GM19438 (cell line): Measurements from ENCODE around the gene ARL5A.
"Not testable (repeated sequence)": the region's sequence is repeated elsewhere in the genome, so short reads cannot be mapped to it uniquely, and the experiment has no call there.

Experiments used
- ATAC-seq: cut with Tn5 transposase; IDR thresholded peaks from one replicate; pipeline ENCODE4 v1.9.1; 2021; ENCODE audit warnings: low read depth; ENCODE audit not compliant: unreplicated experiment

Gene ARL5A

DNA sequence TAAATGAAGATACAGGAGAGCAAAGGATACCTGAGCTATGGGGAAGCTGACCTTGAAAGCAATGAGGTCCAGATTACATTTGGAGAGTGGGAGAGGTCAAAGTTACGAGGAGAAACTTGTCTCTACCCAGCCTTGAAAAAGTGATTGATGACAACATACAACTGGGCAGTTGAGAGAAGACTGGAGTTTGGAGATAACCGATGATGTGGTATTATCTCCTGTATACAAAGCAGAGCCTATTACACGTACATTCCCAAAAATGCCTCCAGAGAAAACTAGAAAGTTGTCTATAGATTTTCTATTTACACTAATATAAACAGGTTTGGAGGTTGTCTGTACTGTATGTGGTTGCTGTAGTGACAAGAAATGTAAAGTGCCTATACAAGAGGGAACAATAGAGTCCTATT is 28.3 kb downstream of the ARL5A start:
- ATAC-seq = no peak

DNA sequence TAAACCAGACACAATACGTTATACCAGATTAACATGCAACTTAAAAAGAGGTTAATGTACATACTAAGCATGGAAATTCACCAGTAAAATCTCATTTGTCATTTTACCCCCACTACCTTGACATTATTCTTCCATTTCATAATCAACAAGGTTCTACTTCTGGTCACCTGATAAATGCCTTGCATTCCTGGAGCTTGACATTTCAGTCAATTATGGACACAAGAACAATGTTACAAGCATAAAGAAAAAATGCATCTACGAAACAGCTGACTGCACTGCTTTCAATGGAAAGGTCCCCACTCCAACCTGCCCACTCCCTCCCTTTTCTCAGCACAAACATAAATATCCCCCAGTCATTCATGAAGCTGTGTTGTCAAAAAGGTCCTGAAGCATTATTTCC is 31.4 kb downstream of the ARL5A start:
- ATAC-seq = no peak

DNA sequence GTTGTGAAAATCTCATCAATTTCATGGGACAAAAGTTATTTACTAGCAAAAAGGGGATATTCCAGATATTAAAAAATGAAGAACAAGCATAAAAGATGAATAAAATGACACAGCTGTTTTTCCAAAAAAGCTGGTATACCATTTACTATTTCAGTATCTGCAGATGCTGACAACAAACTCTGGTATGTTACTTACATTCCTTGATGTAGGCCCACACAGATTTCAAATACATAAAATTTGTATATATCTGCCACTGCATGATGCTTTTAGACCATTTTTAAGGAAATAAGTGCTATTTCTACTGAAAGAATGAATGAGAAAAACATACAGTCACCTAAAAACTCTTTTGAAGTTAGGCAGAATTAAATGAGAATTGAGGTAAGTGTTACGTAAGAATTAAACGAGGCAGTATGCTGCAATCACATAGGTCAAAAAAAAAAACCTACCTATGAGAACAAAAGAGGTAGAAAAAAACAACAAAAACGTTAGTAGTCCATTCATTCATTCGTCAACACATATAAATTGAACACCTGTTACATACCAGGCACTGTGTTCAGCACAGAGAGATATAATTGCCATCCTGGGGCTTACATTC is 32.5 kb downstream of the ARL5A start:
- no peak for ATAC-seq

DNA sequence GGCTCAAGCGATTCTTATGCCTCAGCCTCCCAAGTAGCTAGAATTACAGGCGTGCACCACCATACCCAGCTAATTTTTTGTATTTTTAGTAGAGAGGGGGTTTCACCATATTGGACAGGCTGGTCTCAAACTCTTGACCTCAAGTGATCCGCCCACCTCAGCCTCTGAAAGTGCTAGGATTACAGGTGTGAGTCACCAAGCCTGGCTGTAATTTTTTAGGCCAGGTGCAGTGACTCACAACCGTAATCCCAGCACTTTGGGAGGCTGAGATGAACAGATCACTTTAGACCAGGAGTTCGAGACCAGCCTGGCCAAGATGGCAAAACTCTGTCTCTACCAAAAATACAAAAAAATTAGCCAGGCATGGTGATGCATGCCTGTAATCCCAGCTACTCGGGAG is 33.8 kb downstream of the ARL5A start:
- not testable (repeated sequence) for ATAC-seq

DNA sequence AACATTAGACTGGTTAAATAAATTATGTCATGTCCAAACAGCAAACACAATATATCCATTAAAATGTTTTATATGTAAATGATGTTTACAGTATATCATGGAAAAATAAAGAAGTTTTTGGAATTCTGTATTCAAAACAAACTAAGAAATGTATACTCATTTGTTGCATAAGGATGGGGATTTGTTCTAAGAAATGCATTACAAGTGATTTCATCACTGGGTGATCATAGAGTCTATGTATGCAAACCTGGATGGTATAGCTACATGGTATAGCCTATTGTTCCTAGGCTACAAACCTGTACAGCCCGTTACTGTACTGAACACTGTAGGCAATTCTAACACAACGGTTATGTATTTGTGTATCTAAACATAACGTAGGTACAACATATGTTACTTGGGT is 35.1 kb downstream of the ARL5A start:
- no peak for ATAC-seq

DNA sequence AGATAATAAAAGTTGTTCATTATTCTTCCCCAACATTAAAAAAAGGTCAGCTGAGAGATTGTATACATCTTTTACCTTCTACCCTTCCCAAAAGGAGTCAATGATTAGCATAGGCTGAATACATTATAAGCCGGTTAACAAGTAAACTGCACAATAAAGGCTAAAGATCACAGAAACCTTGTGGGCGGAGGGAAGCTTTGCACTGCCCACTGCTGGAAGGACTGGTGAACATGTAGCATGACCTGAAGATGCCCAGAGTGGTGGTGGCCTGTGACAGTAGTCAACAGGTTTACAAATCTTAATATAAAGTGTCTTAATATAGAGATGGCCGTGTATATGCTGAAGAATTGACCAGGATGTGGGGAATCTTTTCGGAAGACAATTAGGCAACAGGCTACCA is 35.6 kb downstream of the ARL5A start:
- no peak for ATAC-seq

DNA sequence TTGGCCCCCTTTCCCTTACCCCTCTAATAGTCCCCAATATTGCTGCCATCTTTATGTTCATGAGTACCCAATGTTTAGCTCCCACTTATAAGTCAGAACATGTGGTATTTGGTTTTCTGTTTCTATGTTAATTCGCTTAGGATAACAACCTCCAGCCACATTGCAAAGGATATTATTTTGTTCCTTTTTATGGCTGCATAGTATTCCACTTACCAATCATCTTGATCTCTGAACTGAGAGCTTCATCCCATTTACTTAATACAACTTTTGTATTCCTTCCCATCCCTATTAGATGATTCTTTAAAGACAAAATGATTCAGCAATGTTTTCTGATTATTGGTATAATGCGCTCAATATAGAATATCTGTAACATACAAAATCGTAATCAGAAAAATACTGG is 36.7 kb downstream of the ARL5A start:
- ATAC-seq = no peak

DNA sequence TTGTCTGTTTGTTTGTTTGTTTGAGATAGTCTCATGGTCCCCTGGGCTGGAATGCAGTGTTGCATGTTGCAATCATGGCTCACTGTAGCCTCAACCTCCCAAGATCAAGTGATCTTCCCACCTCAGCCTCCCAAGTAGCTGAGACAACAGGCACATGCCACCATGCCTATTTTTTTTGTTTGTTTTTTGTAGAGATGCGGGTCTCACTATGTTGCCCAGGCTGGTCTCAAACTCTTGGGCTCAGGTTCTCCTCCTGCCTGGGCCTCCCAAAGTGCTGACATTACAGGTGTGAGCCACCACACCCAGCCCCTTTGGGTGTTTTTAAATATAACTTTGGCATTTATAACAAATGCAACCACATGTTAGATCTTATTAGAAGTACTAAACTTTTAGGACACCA is 37.5 kb downstream of the ARL5A start:
- no peak for ATAC-seq

DNA sequence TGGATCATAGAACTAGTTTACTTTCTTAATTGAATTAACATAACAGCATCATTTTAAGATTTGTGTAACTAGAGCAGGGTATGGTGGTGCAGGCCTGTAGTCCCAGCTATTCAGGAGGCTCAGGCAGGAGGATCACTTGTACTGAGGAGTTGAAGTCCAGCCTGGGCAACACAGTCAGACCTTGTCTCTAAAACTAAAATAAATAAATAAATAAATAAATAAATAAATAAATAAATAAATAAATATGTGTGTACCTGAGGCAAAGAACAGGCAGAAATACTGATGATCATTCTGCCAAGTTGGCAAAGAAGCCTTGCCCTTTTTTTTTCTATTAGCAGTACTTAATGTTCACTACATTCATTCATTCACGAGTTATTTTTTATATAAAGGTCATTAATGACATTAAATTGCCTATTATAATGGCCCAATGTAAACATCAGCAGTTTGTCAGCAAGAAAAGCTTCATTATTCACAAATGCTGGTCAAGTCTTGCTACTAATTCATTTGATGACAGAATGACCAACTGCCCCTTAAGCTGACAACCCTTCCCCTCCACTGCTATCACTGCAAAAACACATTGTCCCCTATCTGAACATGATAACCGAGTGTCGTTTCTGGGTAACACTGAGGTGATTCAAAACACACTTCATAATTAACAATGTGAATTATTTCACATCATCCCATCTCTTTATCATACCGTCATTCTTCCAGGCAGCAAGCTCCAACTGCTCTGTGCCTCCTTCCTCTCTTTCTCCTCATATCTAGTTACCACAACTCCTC is 39.0 kb downstream of the ARL5A start:
- no peak for ATAC-seq

DNA sequence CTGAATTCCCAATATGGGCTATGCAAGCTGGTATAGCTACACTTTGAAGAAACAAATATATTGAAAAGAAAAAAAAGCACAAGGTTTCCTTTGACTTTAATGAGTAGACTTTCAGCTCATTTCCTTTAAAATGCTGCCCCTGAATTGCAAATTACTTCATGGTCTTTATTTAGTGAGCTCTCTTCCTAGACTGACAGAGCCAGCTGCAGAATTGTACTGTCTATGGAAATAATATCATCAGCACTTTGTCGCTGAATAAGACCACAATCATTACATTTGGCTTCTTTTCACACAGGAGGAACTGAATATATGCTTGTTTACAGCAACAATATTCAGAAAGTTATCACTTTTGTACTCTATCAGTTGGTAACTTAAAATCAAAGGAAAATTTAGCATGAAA is 41.7 kb downstream of the ARL5A start:
- ATAC-seq = no peak

DNA sequence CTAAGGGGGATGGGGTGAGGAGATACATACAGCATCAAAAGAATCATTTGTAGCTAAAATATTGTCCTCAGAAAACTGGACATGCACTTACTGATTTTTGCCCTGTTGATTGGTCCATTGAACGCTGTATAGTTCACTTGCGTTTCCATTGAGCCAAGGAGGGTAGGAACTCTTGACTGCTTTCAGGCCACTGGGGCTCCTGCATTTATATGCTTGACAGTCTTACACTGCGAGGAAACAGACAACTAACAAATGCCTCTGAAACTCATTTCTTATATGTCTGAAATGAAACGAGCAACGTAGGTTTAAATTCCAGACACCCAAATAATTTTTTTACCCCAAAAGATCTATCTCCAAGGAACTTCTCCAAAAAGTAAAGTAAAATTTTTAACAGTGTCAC is 42.1 kb downstream of the ARL5A start:
- ATAC-seq = no peak

DNA sequence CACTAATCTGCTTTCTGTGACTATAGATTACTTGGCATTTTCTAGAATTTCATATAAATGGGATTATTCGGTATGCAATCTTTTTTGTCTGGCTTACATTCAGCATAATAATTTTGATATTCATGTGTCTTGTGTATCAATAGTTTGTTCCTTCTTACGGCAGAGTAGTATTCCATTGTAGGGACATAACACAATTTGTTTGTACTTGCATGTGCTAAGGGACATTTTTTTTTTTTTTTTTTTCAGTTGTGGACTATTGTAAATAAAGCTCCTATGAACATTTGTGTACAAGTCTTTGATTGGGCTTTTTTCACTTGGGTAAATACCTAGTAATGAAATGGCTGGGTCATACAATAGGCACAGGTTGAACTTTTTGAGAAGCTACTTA is 45.1 kb downstream of the ARL5A start:
- ATAC-seq = no peak

DNA sequence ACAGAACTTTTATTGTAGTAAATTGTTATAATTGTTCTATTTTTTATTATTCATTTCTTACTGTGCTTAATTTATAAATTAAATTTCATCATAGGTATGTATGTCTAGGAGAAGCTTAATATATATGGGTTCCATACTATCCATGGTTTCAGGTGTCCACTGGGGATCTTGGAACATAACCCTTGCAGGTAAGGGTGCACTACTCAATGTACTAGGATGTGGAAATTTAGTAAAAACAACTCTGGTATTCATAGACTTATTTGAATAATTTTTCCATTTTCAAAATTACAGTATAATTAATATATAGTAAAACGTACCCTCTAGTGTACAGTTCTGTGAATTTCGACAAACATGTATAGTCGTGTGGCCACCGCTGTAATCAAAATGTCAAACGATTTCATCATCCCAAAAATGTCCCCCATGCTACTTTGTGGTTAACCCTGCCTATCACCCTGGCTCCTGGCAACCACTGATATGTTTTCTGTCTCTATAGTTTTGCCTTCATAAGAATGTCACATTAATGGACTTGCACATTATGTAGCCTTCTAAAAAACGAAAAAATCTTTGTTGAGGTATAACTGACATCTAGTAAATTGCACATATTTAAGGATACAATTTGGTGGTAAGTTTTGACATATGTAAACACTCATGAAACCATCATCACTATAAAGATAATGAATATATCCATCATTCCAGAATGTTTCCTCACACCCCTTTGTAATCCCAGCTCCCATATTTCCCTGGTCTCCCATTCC is 45.7 kb downstream of the ARL5A start:
- no peak for ATAC-seq

DNA sequence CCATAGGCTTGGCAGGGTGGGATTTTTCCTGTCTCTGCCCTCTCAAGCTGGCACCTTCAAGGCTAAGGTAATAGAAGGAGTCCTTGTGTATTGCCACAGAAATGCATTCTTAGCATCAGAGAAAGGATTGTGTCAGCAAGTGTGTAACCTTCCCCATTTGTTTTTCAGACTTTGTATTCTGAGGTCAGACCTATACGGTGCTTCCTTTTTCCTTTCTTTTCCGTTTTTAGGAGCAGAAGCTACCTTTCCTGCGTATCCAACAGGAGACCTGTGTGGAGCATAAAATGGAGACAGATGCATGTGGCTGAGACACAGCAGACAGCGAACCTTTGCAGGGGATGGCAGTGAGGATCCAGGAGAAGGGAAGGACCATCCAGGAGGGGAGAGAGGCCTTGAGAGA is 46.6 kb downstream of the ARL5A start:
- ATAC-seq = no peak

DNA sequence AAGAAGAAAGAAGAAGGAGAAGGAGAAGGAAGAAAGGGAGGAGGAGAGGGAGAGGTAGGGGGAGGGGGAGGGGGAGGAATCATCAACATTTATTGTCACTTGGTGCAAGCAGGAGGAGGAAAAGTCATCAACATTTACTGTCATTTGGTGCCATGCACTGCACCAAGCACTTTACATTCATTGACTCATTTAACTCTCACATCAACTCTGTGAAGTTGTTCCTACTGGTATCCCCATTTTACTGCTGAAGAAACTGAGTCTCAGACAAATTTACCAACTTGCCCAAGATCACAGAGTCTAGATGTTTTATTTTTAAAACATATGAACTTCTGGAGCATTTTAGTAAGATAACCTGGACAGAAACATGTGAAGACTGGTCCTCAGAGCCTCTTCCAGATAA is 47.3 kb downstream of the ARL5A start:
- ATAC-seq = no peak

DNA sequence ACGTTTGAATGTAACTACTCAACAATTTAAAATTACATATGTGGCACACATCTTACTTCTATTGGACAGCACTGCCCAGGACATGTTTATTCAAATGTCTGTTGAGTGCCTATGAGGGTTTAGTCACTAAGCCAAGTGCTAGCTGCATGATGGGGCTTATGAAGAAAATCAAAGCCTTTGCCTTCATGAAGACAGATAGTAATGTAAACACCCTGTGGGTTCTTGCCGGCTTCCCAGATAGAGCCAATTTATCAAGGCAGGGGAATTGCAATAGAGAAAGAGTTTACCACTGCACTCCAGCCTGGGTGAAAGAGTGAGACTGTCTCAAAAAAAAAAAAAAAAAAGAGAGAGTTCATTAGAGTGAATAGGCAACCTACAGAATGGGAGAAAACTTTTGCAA is 50.3 kb downstream of the ARL5A start:
- ATAC-seq = no peak

DNA sequence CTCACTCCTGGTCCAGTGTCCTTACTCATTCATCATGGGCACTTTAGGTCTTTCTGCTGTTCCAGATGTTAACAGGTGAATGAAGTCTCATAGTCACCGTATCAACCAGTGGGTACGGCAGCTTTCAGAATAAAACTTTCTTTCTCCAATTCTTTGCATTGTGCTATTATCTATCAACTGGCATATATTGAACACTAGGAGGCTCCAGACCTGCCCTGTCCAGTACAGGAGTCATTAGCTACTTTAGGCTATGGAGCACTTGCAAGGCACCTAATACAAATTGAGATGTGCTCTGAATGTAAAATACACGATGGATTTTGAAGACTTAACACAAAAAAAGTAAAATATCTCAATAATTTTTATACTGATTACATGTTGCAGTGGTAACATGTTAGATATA is 50.7 kb downstream of the ARL5A start:
- ATAC-seq = no peak

DNA sequence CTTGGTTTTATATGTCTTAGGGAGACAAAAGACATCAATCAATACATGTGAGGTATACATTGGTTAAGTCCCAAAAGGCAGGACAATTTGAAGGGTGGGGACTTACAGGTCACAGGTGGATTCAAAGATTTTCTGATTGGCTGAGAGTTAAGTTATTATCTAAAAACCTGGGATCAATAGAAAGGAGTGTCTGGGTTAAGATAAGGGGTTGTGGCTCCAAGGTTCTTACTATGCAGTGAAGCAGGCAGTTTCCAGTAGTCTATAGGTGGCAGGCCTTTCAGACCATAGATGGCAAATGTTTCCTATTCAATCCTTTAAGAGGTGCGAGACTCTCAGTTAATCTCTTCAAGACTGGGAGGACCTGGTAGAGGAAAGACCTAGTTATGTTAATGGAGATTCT is 51.9 kb downstream of the ARL5A start:
- ATAC-seq = no peak

DNA sequence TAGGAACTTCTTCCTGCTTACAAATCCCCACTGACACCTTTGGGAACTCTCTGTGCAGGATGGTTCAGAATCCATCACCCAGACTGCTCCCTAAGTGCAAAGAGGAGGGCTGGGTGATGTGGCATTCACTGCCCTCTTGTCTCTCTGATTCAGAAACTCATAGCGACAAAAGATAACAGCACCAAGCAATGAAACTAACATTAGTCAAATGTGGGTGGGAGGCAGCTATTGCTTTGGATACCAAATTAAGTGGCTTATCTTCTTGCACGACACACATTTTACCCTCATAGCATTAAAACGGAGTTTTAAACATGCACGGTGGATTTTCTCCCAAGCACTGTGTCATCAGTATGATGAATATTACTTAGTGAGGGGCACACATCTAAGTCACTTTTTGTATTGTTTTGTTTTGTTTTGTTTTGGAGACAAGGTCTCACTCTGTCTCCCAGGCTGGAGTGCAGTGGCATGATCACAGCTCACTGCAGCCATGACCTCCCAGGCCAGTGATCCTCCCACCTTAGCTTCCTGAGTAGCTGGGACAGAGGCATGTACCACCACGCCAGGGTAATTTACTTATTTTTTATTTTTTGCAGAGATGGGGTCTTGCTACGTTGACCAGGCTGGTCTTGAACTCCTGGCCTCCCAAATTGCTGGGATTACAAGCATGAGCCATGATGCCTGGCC is 53.0 kb downstream of the ARL5A start:
- no peak for ATAC-seq

DNA sequence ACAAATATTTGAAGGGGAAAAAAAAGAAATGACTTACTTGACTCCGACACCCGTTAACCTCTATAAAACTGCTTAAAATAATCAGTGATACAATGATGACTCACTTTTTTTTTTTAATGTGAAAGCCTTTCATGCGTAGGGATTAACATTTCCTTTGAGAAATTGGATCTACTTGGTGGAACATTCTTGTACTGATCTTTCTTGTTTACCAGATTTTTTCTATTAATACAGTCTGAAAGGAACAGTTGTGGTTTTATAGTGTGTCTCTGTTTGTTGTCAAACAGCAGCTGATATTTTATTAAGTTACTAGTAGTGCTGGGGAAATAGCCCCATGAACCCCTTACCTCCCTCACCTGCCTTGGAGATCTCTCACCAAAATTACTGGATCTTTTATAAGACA is 53.7 kb downstream of the ARL5A start:
- ATAC-seq = no peak

DNA sequence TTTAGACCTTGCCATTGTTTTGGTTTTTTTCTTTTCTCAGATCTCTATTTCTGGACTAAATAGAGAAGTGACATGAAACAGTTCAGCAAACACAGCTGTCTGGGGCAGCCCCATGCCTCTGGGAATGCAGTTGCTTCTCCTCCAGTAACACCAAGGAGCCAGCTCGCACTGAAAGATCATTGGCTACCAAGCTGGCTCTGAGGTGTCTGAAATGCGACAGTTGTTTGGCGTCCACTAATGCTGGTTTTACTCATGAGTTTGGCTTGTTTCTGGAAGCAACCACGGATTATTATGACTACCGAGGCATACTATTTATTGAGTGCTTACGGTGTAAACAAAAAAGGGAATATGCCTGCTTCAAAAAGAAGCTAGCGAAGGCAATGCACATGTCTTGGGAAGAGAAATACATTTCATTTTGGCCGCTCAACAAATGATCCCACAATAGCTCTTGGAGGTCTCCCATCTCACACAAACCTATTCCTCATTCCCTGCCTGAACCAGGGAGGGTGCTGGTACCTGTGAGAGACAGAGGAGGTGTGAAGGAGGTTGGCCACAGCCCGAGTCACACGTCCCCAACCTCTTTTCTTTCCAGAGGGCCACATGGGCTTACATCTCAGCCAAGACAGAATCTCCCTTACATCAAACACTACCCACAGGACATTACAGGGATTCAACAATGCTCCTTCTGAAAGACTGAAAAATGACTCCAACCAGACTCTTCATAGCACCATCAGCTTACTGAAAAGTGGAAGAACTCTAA is 56.4 kb downstream of the ARL5A start:
- peak; percentile 98 for ATAC-seq
